Measurements from ENCODE around the gene WWC2.

The WWC2 gene

GRCh38 chr4:183096276-183096965 lies 2.6 kb upstream of the WWC2 start:
- H3K27ac ChIP-seq, result no peak overlapping the region
- no peak overlapping the region for H3K4me3 ChIP-seq (ENCODE audit: low read depth in 1 of 2, low read length in 1 of 2)
- peaks cover 24% of the 10 kb centered on the region in 2 experiments for H3K4me1 ChIP-seq (ENCODE audit: control insufficient read depth in 1 of 2, insufficient read depth in 1 of 2, low read depth in 1 of 2, low read length in 1 of 2)
- no peak for TF ChIP-seq CTCF (IDR thresholded peaks at IDR 0.05)
- peaks cover 85% of the 10 kb centered on the region for H3K27me3 ChIP-seq
- no peaks in the 10 kb centered on the region for H3K36me3 ChIP-seq
- no peaks in the 10 kb centered on the region for H3K9me3 ChIP-seq

- Histone ChIP-seq H3K4me1 (ENCODE audit: control insufficient read depth in 1 of 2, insufficient read depth in 1 of 2, low read depth in 1 of 2, low read length in 1 of 2) (peaks cover 24% of the 10 kb centered on the region in 2 experiments), H3K27me3 (peaks cover 95% of the 10 kb centered on the region), H3K36me3 (no peaks in the 10 kb centered on the region), H3K4me3 (ENCODE audit: low read depth in 1 of 2, low read length in 1 of 2) (peak overlapping the region; percentile 64 to 68), H3K27ac (no peak overlapping the region), H3K9me3 (no peaks in the 10 kb centered on the region)
- TF ChIP-seq CTCF (IDR thresholded peaks at IDR 0.05), result no peak
These were observed 1.6 kb upstream of the WWC2 start for GRCh38 chr4:183097231-183098018.

- Histone ChIP-seq H3K9me3 (no peaks in the 10 kb centered on the region), H3K27ac (no peak overlapping the region), H3K4me3 (ENCODE audit: low read depth in 1 of 2, low read length in 1 of 2) (peak overlapping the region; percentile 64 to 68)
These were observed 886 bp upstream of the WWC2 start for GRCh38 chr4:183098019-183098722.

GRCh38 chr4:183099537-183100297 lies 660 bp downstream of the WWC2 start:
- Histone ChIP-seq H3K36me3 (no peaks in the 10 kb centered on the region), H3K27ac (no peak overlapping the region)
- TF ChIP-seq CTCF (IDR thresholded peaks at IDR 0.05), result no peak

More at GRCh38 chr4:183098019-183098722, 886 bp upstream of the WWC2 start:
- Histone ChIP-seq H3K4me1 (ENCODE audit: control insufficient read depth in 1 of 2, insufficient read depth in 1 of 2, low read depth in 1 of 2, low read length in 1 of 2) (peaks cover 24% of the 10 kb centered on the region in 2 experiments), H3K27me3 (peaks cover 100% of the 10 kb centered on the region), H3K36me3 (no peaks in the 10 kb centered on the region)
- TF ChIP-seq CTCF (IDR thresholded peaks at IDR 0.05), result no peak

GRCh38 chr4:183100298-183100599 lies 1.2 kb downstream of the WWC2 start:
- Histone ChIP-seq H3K9me3 (no peaks in the 10 kb centered on the region), H3K4me1 (ENCODE audit: control insufficient read depth in 1 of 2, insufficient read depth in 1 of 2, low read depth in 1 of 2, low read length in 1 of 2) (peaks cover 24% of the 10 kb centered on the region in 2 experiments), H3K27me3 (peaks cover 79% of the 10 kb centered on the region), H3K27ac (no peak overlapping the region), H3K36me3 (no peaks in the 10 kb centered on the region), H3K4me3 (ENCODE audit: low read depth in 1 of 2, low read length in 1 of 2) (peak overlapping the region in 1 of 2 experiments; percentile 68)
- TF ChIP-seq CTCF (IDR thresholded peaks at IDR 0.05), result no peak

More at GRCh38 chr4:183099537-183100297, 660 bp downstream of the WWC2 start:
- Histone ChIP-seq H3K4me1 (ENCODE audit: control insufficient read depth in 1 of 2, insufficient read depth in 1 of 2, low read depth in 1 of 2, low read length in 1 of 2) (peaks cover 24% of the 10 kb centered on the region in 2 experiments), H3K9me3 (no peaks in the 10 kb centered on the region), H3K4me3 (ENCODE audit: low read depth in 1 of 2, low read length in 1 of 2) (peak overlapping the region; percentile 64 to 68), H3K27me3 (peaks cover 85% of the 10 kb centered on the region)

Measured in neutrophil (primary cell).